GM08714 (cell line): Measurements from ENCODE around the gene CNIH1.
"Not testable (repeated sequence)": the region's sequence is repeated elsewhere in the genome, so short reads cannot be mapped to it uniquely, and the experiment has no call there.

Experiments used
- H3K4me3 ChIP-seq: fragments of 200-500 bp; sonication (Bioruptor generic); 2 replicates; pipeline ENCODE4 v1.5.1; 2014; ENCODE audit warnings: mild to moderate bottlenecking, low read length, inconsistent platforms
- ZNF274 ChIP-seq: IDR thresholded peaks from 2 replicates; pipeline ENCODE4 v1.6.1; 2012; ENCODE audit warnings: mild to moderate bottlenecking, low read depth, low read length

Gene CNIH1

DNA sequence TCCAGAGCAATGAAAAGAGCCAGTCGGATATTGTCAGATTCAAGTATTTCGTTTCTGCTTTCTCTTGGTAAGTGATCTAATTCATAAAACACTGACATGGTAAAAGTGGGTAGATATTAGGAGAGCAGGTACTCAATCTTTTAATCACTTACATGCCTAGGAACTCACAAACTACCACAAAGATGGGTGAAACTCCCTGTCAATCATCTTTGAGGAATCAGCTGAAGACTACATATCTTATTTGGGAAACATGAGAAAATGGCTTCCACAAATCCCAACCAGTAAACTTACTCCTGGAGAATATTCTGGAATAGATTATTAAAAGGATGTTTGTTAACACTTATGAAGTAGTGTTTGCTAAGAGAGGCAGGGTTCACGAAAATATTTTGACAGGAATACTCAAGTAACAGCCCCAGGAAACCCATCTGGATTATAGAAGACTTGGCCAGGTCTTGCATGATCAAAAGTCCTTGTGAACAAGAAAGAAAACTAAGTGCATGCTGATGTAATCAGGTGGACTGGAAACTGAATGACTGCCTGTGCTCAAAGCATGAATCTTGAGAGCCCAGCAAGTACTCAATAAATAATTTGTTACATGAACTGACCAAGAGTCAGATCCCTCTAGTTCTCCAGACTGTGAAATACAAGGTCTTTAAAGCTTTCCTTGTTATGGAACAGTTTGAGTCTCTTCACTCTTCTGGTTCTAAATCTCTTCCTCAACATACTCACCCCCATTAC is 15.5 kb downstream of the CNIH1 start:
- no peak for TF ChIP-seq ZNF274
- no peak overlapping the region for H3K4me3 ChIP-seq

- no peak for TF ChIP-seq ZNF274
- H3K4me3 ChIP-seq: no peak overlapping the region
Measured at GRCh38 chr14:54425068-54425467, 16.1 kb downstream of the CNIH1 start.

DNA sequence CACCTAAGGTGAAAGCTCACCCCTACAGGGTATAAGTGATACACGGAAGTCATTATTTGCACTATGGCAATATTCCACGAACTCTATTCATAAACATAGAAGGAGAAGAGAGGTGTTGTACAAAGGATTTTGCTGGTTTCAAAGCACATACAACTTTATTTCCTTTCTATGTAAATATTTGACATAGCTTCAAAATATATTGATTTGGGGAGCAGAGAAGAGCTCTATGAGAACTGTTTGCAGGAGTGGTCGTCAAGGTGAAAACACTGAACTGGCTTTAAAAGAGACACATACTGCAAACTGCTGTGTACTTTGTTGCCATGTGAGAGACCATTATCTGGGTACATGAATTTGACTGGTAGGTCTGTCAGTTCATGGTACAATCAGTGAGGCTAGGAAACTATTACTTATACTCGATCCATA is 16.7 kb downstream of the CNIH1 start:
- TF ChIP-seq ZNF274: no peak
- H3K4me3 ChIP-seq: no peak overlapping the region

- no peak overlapping the region for H3K4me3 ChIP-seq
- TF ChIP-seq ZNF274: no peak
Measured at GRCh38 chr14:54423991-54424390, 17.2 kb downstream of the CNIH1 start.

GRCh38 chr14:54420478-54421142 is 20.6 kb downstream of the CNIH1 start:
- TF ChIP-seq ZNF274: no peak
- H3K4me3 ChIP-seq: no peak overlapping the region

DNA sequence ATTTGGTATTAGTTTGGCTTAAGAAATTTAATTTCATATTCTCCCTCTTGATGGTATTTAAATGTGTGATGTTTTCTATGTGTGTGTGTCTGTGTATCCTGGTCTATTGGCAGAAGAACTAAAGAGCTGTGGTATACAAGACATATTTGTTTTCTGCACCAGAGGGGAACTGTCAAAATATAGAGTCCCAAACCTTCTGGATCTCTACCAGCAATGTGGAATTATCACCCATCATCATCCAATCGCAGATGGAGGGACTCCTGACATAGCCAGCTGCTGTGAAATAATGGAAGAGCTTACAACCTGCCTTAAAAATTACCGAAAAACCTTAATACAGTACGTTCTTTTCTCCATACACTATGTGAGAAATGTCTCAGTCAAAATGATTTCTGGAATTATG is 29.8 kb downstream of the CNIH1 start:
- no peak overlapping the region for H3K4me3 ChIP-seq
- no peak for TF ChIP-seq ZNF274

DNA sequence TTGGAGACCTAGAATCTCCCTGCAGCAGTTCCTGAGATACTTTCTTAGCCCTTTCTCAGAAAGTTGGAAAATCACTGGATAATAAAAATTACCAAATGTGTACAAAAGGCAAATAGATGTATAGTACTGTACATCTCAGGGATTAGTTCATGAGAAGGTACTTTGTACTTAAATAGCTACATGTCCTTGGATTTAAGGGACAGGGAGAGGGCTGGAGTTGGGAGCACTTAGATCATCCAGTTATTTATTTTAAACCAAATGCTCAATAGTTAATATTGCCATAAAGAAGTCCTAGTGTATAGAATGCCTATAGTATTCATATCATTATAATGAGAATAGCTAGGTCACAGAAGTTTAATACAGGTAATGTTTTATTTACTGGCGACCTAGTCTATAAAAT is 31.0 kb downstream of the CNIH1 start:
- no peak for TF ChIP-seq ZNF274
- no peak overlapping the region for H3K4me3 ChIP-seq

DNA sequence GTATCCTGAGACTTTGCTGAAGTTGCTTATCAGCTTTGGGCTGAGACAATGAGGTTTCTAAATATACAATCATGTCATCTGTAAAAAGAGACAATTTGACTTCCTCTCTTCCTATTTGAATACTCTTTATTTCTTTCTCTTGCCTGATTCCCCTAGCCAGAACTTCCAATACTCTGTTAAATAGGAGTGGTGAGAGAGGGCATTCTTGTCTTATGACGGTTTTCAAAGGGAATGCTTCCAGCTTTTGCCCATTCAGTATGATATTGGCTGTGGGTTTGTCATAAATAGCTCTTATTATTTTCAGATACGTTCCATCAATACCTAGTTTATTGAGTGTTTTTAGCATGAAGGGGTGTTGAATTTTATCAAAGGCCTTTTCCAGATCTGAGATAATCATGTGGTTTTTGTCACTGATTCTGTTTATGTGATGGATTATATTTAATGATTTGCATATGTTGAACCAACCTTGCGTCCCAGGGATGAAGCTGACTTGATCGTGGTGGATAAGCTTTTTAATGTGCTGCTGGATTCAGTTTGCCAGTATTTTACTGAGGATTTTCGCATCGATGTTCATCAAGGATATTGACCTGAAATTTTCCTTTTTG is 37.7 kb downstream of the CNIH1 start:
- H3K4me3 ChIP-seq: not testable (repeated sequence)

GRCh38 chr14:54399560-54399959 is 41.6 kb downstream of the CNIH1 start:
- TF ChIP-seq ZNF274: no peak
- no peak overlapping the region for H3K4me3 ChIP-seq

DNA sequence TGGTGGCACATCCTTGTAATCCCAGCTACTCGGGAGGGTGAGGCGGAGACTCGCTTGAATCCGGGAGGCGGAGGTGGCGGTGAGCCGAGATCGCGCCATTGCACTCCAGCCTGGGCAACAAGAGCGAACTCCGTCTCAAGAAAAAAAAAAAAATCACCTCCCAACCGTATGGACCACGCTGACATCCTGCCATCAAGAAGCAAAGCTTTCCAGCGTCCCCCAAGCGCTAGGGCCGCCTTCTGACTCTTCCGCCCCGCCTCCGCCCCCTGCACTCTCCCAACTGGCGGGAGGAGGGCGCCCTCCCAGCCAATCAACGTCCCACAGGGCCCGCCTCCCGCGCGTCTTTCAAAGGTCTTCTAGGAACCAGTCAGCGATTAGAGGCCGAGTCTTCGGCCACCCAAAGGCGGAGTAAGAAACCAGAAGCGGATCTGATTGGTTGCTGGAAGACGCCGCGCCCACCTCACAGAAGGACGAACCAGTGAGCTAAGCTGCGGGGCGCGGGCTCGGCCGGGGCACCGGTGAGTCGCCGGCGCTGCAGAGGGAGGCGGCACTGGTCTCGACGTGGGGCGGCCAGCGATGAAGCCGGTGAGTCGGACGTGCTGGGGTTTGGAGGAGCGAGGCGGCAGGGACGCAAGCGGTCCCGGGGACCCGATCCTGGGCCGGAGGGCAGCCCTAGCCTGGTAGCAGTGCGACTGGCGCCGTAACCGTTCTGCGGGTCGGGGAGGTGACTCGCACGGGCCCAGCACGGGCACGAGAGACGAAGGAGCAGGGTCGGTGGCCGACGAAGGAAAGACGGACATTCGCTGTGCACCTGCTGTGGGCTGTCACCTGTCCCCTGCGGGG is 44.5 kb downstream of the CNIH1 start, which contains the start of gene CDKN3:
CDKN3 (plus strand) TSS at position 515 of the 843 bp plus-strand sequence; CDS start at position 577, 62 bp downstream.
- peak within 1 kb of the TSS; percentile 81 for H3K4me3 ChIP-seq

DNA sequence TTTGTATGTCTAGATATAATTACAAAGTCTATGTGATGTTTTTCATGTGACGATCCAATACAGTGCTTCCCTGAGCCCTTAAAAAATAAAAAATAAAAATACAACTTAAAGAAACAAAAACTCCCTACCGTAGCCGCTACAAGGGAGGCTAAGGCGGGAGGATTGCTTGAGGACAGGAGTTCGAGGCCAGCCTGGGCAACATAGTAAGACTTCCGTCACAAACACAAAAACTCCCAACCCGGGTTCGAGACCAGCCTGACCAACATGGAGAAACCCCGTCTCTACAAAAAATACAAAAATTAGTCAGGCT is 45.0 kb downstream of the CNIH1 start:
- peak overlapping the region; percentile 74 for H3K4me3 ChIP-seq
- no peak for TF ChIP-seq ZNF274

More for the DNA sequence above, 44.5 kb downstream of the CNIH1 start, which contains the start of gene CDKN3:
- TF ChIP-seq ZNF274: no peak

DNA sequence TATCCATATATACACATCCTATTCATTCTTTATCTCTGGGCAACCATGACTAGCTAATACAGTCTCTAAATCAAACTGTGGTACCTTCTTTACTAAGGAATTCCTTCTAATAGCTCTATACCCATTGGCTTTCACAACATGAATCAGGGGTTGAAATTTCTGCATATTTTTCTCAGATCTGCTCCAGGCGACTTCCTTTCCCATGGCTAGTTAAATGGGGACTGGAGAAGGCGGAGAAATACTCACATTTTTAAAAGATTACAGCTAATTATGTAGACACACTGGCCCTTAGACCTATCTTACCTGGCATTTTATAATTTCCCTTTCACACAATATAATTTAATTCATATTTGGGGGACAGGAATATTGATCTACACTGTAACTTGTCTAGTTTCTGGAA is 45.5 kb downstream of the CNIH1 start:
- no peak overlapping the region for H3K4me3 ChIP-seq
- no peak for TF ChIP-seq ZNF274

DNA sequence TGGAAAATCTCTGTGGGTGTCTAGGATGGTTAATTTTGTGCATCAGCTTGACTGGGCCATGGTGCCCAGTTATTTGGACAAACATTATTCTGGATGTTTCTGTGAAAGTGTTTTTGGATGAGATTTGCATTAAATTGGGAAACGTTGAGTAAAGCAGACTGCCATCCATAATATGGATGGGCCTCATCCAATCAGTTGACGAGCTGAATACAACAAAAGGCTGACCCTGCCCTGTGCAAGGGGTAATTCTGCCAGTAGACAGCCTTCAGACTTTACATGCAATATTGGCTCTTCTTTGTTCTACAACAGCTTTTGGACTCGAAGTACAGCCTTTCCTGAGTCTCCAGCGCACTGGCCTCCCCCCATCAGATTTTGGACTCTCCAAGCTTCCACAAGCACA is 45.9 kb downstream of the CNIH1 start:
- no peak for TF ChIP-seq ZNF274
- no peak overlapping the region for H3K4me3 ChIP-seq

DNA sequence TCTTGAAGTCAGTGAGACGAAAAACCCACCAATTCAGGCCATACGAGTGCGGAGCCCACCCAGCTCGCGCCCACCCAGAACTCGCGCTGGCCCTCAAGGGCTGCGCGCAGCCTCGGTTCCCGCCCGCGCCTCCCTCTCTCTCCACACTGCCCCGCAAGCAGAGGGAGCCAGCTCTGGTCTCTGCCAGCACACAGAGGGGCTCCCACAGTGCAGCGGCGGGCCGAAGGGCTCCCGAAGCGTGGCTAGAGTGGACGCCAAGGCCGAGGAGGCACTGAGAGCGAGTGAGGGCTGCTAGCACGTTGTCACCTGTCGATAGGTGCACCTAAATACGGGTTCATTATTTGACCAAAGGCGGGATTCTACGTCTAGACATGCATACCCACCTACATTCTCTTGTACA is 46.6 kb downstream of the CNIH1 start:
- no peak overlapping the region for H3K4me3 ChIP-seq
- TF ChIP-seq ZNF274: no peak

DNA sequence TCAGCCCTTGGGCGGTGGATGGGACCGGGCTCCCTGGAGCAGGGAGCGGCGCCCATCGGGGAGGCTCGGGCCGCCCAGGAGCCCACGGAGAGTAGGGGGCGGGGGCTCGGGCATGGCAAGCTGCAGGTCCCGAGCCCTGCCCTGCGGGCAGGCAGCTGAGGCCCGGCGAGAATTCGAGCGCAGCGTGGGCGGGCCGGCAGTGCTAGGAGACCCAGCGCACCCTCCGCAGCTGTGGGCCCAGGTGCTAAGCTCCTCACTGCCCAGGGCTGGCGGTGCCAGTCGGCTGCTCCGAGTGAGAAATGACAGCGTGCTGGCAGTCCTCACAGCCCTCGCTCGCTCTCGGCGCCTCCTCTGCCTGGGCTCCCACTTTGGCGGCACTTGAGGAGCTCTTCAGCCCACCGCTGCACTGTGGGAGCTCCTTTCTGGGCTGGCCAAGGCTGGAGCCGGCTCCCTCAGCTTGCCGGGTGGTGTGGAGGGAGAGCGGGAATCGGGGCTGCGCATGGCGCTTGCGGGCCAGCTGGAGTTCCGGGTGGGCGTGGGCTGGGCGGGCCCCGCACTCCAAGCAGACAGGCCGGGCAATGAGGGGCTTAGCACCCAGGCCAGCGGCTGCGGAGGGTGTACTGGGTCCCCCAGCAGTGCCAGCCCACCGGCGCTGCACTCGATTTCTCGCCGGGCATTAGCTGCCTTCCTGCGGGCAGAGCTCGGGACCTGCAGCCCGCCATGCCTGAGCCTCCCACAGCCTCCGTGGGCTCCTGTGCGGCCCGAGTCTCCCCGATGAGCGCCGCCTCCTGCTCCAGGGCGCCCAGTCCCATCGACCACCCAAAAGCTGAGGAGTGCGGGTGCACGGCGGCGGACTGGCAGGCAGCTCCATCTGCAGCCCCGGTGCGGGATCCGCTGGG is 47.9 kb downstream of the CNIH1 start:
- not testable (repeated sequence) for H3K4me3 ChIP-seq
